GM12878 (cell line): ENCODE data around the gene HK2. TPM values are rescaled to one million over a fixed set of nuclear protein-coding genes. Genes with fewer than 3 reads are reported as not detected.

Experiments used
- BRCA1 ChIP-seq: IDR thresholded peaks from 2 replicates; pipeline ENCODE4 v1.6.1; 2011; ENCODE audit warnings: low read depth, low read length, improper control_type of control experiment
- CBX5 ChIP-seq: sonication (generic); IDR thresholded peaks from 2 replicates; pipeline ENCODE4 v1.6.1; 2016; ENCODE audit warnings: low read depth, moderate library complexity, mild to moderate bottlenecking, inconsistent platforms
- EED ChIP-seq: sonication (generic); IDR thresholded peaks from 2 replicates; pipeline ENCODE4 v1.6.1; 2016; ENCODE audit warnings: antibody characterized with exemption, low read depth
- GABPA ChIP-seq: IDR thresholded peaks from 2 replicates; pipeline ENCODE4 v1.6.1; 2014; ENCODE audit warnings: antibody characterized with exemption, low read depth, mild to moderate bottlenecking, inconsistent platforms
- IKZF1 ChIP-seq: fragments of 450-650 bp; conservative IDR thresholded peaks from 2 replicates; pipeline ENCODE4 v1.6.1; 2017; ENCODE audit warnings: antibody characterized with exemption, mild to moderate bottlenecking
- MYB ChIP-seq: fragments of 150-350 bp; IDR thresholded peaks from 2 replicates; pipeline ENCODE4 v1.6.1; 2014; ENCODE audit warnings: mild to moderate bottlenecking, low read depth, low read length, borderline replicate concordance
- NR2C2 ChIP-seq: IDR thresholded peaks from 2 replicates; pipeline ENCODE4 v1.6.1; 2011; ENCODE audit warnings: borderline replicate concordance, low read depth; ENCODE audit not compliant: control insufficient read depth, insufficient read length
- TARDBP ChIP-seq: IDR thresholded peaks from 2 replicates; pipeline ENCODE4 v1.6.1; 2016; ENCODE audit warnings: borderline replicate concordance
- YBX1 ChIP-seq: fragments of 450-650 bp; IDR thresholded peaks from 2 replicates; pipeline ENCODE4 v1.6.1; 2016; ENCODE audit warnings: antibody characterized with exemption
- polyA plus RNA-seq, 11 experiments: library from polyadenylated mRNA; depleted of rRNA in 4 of 11; unstranded in 6 of 11; stranded (reverse) in 5 of 11; fragments of >200 nt; fragmentation: Nextera tagmentation in 4 of 11; fragmentation: Illumina TruSeq in 1 of 11; extraction: Ambion mirVana in 4 of 11; extraction: Trizol in 1 of 11; gene quantifications; 1 replicate in 1 of 11; 2 replicates in 10 of 11; pipeline versions ENCODE4 v1.2.1 to v1.2.3, GENCODE V29; 2011 to 2016; ENCODE audit warnings: inconsistent platforms in 2 of 11, missing spikeins in 2 of 11, low read depth in 1 of 11
- total RNA-seq, 4 experiments: library from RNA; depleted of rRNA in 3 of 4; stranded (reverse); fragments of >200 nt in 3 of 4; fragmentation: Illumina TruSeq in 1 of 4; extraction: Trizol in 1 of 4; gene quantifications; 2 replicates each; pipeline versions ENCODE4 v1.2.1 to v1.2.3, GENCODE V29; 2013 to 2021
- TF ChIP-seq, protein P1 (sequence below): fragments of 450-650 bp; IDR thresholded peaks from 2 replicates; pipeline ENCODE4 v1.6.1; 2016; ENCODE audit warnings: mild to moderate bottlenecking
- TF ChIP-seq, protein P2 (sequence below): IDR thresholded peaks from 2 replicates; pipeline ENCODE4 v1.6.1; 2012; ENCODE audit warnings: low read depth, low read length, improper control_type of control experiment
- TF ChIP-seq, protein P3 (sequence below): fragments of 450-650 bp; formaldehyde crosslinking; IDR thresholded peaks from 2 replicates; pipeline ENCODE4 v1.4.0; 2020; ENCODE audit warnings: mild to moderate bottlenecking, moderate library complexity
- TF ChIP-seq, protein P4 (sequence below): fragments of 450-650 bp; IDR thresholded peaks from 2 replicates; pipeline ENCODE4 v1.6.1; 2017; ENCODE audit warnings: antibody characterized with exemption, mild to moderate bottlenecking, moderate library complexity
- TF ChIP-seq, protein P5 (sequence below): fragments of 450-650 bp; IDR thresholded peaks from 2 replicates; pipeline ENCODE4 v1.6.1; 2017; ENCODE audit warnings: mild to moderate bottlenecking

HK2 gene
- total and polyA plus RNA-seq, 10 of the 15 experiments (the other 5 are each of a cell fraction or from before 2014, with no cell fraction given), result 5.0 to 73.1 (median 20.2) TPM

DNA sequence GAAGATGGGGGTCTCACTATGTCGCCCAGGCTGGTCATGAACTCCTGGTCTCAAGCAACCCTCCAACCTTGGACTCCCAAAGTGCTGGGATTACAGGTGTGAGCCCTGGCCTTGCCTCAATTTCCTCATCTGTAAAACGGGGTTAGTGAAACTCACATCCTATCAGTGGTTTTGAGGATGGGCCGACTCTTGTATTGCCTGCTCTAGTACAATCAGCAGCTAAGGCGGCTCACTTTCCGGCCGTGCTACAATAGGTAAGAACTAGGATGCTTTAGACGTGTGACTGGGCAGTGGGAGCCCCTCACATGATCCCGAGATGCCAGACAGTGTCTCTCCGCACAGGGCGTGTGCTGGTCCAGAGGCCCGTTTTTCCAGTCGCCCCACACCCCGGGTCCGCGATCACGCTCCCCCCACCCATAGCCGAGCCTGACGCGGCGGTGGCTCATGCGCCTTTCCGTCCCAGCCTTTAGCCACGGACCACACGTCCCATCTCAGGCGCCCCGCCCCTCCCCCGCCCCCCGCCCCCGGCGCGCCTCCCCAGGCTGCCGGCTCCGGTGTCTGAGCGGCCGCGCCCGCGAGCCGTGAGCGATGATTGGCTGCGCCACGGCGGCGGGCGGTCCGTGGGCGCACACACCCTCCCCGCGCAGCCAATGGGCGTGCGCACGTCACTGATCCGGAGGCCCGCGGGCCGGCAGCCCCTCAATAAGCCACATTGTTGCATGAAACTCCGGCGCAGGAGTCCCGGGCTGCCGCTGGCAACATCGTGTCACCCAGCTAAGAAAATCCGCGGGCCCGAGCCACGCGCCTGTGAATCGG, at the start of gene HK2 (continued):
- TF ChIP-seq, protein P1, sequence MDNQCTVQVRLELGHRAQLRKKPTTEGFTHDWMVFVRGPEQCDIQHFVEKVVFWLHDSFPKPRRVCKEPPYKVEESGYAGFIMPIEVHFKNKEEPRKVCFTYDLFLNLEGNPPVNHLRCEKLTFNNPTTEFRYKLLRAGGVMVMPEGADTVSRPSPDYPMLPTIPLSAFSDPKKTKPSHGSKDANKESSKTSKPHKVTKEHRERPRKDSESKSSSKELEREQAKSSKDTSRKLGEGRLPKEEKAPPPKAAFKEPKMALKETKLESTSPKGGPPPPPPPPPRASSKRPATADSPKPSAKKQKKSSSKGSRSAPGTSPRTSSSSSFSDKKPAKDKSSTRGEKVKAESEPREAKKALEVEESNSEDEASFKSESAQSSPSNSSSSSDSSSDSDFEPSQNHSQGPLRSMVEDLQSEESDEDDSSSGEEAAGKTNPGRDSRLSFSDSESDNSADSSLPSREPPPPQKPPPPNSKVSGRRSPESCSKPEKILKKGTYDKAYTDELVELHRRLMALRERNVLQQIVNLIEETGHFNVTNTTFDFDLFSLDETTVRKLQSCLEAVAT, result no peak; the same call in none of the 2 replicates
- TF ChIP-seq, protein P2, sequence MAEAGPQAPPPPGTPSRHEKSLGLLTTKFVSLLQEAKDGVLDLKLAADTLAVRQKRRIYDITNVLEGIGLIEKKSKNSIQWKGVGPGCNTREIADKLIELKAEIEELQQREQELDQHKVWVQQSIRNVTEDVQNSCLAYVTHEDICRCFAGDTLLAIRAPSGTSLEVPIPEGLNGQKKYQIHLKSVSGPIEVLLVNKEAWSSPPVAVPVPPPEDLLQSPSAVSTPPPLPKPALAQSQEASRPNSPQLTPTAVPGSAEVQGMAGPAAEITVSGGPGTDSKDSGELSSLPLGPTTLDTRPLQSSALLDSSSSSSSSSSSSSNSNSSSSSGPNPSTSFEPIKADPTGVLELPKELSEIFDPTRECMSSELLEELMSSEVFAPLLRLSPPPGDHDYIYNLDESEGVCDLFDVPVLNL, result no peak
- TF ChIP-seq EED (no peak), TARDBP (no peak), NR2C2 (no peak), IKZF1 (peak; percentile 54; the same call in 1 of the 2 replicates), GABPA (no peak), YBX1 (no peak), MYB (no peak), CBX5 (no peak), BRCA1 (no peak)
- TF ChIP-seq, protein P3, sequence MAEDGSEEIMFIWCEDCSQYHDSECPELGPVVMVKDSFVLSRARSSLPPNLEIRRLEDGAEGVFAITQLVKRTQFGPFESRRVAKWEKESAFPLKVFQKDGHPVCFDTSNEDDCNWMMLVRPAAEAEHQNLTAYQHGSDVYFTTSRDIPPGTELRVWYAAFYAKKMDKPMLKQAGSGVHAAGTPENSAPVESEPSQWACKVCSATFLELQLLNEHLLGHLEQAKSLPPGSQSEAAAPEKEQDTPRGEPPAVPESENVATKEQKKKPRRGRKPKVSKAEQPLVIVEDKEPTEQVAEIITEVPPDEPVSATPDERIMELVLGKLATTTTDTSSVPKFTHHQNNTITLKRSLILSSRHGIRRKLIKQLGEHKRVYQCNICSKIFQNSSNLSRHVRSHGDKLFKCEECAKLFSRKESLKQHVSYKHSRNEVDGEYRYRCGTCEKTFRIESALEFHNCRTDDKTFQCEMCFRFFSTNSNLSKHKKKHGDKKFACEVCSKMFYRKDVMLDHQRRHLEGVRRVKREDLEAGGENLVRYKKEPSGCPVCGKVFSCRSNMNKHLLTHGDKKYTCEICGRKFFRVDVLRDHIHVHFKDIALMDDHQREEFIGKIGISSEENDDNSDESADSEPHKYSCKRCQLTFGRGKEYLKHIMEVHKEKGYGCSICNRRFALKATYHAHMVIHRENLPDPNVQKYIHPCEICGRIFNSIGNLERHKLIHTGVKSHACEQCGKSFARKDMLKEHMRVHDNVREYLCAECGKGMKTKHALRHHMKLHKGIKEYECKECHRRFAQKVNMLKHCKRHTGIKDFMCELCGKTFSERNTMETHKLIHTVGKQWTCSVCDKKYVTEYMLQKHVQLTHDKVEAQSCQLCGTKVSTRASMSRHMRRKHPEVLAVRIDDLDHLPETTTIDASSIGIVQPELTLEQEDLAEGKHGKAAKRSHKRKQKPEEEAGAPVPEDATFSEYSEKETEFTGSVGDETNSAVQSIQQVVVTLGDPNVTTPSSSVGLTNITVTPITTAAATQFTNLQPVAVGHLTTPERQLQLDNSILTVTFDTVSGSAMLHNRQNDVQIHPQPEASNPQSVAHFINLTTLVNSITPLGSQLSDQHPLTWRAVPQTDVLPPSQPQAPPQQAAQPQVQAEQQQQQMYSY (CRISPR knock-in tag), result no peak
- TF ChIP-seq, protein P4, sequence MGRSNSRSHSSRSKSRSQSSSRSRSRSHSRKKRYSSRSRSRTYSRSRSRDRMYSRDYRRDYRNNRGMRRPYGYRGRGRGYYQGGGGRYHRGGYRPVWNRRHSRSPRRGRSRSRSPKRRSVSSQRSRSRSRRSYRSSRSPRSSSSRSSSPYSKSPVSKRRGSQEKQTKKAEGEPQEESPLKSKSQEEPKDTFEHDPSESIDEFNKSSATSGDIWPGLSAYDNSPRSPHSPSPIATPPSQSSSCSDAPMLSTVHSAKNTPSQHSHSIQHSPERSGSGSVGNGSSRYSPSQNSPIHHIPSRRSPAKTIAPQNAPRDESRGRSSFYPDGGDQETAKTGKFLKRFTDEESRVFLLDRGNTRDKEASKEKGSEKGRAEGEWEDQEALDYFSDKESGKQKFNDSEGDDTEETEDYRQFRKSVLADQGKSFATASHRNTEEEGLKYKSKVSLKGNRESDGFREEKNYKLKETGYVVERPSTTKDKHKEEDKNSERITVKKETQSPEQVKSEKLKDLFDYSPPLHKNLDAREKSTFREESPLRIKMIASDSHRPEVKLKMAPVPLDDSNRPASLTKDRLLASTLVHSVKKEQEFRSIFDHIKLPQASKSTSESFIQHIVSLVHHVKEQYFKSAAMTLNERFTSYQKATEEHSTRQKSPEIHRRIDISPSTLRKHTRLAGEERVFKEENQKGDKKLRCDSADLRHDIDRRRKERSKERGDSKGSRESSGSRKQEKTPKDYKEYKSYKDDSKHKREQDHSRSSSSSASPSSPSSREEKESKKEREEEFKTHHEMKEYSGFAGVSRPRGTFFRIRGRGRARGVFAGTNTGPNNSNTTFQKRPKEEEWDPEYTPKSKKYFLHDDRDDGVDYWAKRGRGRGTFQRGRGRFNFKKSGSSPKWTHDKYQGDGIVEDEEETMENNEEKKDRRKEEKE, result no peak
- TF ChIP-seq, protein P5, sequence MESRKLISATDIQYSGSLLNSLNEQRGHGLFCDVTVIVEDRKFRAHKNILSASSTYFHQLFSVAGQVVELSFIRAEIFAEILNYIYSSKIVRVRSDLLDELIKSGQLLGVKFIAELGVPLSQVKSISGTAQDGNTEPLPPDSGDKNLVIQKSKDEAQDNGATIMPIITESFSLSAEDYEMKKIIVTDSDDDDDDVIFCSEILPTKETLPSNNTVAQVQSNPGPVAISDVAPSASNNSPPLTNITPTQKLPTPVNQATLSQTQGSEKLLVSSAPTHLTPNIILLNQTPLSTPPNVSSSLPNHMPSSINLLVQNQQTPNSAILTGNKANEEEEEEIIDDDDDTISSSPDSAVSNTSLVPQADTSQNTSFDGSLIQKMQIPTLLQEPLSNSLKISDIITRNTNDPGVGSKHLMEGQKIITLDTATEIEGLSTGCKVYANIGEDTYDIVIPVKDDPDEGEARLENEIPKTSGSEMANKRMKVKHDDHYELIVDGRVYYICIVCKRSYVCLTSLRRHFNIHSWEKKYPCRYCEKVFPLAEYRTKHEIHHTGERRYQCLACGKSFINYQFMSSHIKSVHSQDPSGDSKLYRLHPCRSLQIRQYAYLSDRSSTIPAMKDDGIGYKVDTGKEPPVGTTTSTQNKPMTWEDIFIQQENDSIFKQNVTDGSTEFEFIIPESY, result no peak
